ENCODE results near the gene DGKI. TPM values are rescaled to one million over a fixed set of nuclear protein-coding genes. Genes with fewer than 3 reads are reported as not detected.

DGKI gene
- total and polyA plus RNA-seq, 2 of the 13 experiments (the other 11 are each of a cell fraction or from before 2014, with no cell fraction given): 0.09 to 0.17 TPM

GRCh38 chr7:137418841-137419240, 427.9 kb downstream of the DGKI start (continued):
- TF ChIP-seq, protein P1, sequence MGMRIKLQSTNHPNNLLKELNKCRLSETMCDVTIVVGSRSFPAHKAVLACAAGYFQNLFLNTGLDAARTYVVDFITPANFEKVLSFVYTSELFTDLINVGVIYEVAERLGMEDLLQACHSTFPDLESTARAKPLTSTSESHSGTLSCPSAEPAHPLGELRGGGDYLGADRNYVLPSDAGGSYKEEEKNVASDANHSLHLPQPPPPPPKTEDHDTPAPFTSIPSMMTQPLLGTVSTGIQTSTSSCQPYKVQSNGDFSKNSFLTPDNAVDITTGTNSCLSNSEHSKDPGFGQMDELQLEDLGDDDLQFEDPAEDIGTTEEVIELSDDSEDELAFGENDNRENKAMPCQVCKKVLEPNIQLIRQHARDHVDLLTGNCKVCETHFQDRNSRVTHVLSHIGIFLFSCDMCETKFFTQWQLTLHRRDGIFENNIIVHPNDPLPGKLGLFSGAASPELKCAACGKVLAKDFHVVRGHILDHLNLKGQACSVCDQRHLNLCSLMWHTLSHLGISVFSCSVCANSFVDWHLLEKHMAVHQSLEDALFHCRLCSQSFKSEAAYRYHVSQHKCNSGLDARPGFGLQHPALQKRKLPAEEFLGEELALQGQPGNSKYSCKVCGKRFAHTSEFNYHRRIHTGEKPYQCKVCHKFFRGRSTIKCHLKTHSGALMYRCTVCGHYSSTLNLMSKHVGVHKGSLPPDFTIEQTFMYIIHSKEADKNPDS (CRISPR knock-in tag; IDR thresholded peaks at IDR 0.05): no peak
- TF ChIP-seq ZNF615 (CRISPR knock-in tag; IDR thresholded peaks at IDR 0.05; ENCODE audit: borderline replicate concordance): no peak

DNA sequence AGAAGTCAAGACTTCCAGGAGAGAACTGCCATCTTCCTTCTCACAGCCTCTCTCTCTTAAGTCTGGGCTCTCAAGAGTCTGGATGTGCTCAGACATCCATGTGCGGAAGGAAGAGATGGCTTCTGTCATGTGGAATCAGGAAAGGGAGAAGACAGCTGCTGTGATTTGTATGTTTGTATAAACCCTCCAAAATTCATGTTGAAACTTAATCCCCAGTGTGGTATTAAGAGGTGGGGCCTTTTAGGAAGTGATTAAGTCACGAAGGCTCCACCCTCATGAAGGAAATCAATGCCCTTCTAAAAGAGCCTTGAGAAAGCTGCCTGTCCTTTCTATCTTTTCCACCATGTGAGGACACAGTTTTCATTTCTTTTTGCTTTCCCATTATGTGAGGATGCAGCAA, 429.3 kb downstream of the DGKI start:
- no peak for ATAC-seq
- intact Hi-C loops (cut with micrococcal nuclease; ENCODE audit: unreplicated experiment): no loop called here
- 20% methylated on average over 2 of the region's 2 CpGs for WGBS (ENCODE audit: low lambda C conversion rate)
- TF ChIP-seq, protein P2, sequence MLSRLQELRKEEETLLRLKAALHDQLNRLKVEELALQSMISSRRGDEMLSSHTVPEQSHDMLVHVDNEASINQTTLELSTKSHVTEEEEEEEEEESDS (CRISPR knock-in tag; IDR thresholded peaks at IDR 0.05; ENCODE audit: borderline replicate concordance): no peak
- no peak for TF ChIP-seq KLF9 (CRISPR knock-in tag; IDR thresholded peaks at IDR 0.05; ENCODE audit: low read depth)
- TF ChIP-seq PAF1 (CRISPR knock-in tag; IDR thresholded peaks at IDR 0.05): no peak
- no peak for TF ChIP-seq NCOR1 (IDR thresholded peaks at IDR 0.05; ENCODE audit: borderline replicate concordance, low read length)
- TF ChIP-seq, protein P3, sequence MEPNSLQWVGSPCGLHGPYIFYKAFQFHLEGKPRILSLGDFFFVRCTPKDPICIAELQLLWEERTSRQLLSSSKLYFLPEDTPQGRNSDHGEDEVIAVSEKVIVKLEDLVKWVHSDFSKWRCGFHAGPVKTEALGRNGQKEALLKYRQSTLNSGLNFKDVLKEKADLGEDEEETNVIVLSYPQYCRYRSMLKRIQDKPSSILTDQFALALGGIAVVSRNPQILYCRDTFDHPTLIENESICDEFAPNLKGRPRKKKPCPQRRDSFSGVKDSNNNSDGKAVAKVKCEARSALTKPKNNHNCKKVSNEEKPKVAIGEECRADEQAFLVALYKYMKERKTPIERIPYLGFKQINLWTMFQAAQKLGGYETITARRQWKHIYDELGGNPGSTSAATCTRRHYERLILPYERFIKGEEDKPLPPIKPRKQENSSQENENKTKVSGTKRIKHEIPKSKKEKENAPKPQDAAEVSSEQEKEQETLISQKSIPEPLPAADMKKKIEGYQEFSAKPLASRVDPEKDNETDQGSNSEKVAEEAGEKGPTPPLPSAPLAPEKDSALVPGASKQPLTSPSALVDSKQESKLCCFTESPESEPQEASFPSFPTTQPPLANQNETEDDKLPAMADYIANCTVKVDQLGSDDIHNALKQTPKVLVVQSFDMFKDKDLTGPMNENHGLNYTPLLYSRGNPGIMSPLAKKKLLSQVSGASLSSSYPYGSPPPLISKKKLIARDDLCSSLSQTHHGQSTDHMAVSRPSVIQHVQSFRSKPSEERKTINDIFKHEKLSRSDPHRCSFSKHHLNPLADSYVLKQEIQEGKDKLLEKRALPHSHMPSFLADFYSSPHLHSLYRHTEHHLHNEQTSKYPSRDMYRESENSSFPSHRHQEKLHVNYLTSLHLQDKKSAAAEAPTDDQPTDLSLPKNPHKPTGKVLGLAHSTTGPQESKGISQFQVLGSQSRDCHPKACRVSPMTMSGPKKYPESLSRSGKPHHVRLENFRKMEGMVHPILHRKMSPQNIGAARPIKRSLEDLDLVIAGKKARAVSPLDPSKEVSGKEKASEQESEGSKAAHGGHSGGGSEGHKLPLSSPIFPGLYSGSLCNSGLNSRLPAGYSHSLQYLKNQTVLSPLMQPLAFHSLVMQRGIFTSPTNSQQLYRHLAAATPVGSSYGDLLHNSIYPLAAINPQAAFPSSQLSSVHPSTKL (CRISPR knock-in tag; IDR thresholded peaks at IDR 0.05): no peak
- no peak for TF ChIP-seq DPF2 (CRISPR knock-in tag; IDR thresholded peaks at IDR 0.05; ENCODE audit: borderline replicate concordance, low read depth)
- TF ChIP-seq ZFP82 (CRISPR knock-in tag; IDR thresholded peaks at IDR 0.05; ENCODE audit: borderline replicate concordance): no peak
- no peak for TF ChIP-seq SIN3B (IDR thresholded peaks at IDR 0.05; ENCODE audit: low read length)
- TF ChIP-seq ZNF292 (CRISPR knock-in tag; IDR thresholded peaks at IDR 0.05; ENCODE audit: borderline replicate concordance, low read depth): no peak
- TF ChIP-seq NR1H2 (CRISPR knock-in tag; IDR thresholded peaks at IDR 0.05; ENCODE audit: borderline replicate concordance, low read depth): no peak
- TF ChIP-seq NR2F1 (CRISPR knock-in tag; IDR thresholded peaks at IDR 0.05): no peak
- TF ChIP-seq SP1 (IDR thresholded peaks at IDR 0.05): no peak
- TF ChIP-seq SP1 (CRISPR knock-in tag; IDR thresholded peaks at IDR 0.05): no peak
- no peak for TF ChIP-seq ZNF232 (CRISPR knock-in tag; IDR thresholded peaks at IDR 0.05; ENCODE audit: borderline replicate concordance)
- no peak for TF ChIP-seq FOXC1 (CRISPR knock-in tag; IDR thresholded peaks at IDR 0.05; ENCODE audit: borderline replicate concordance)
- TF ChIP-seq HDAC1 (CRISPR knock-in tag; IDR thresholded peaks at IDR 0.05): no peak
- TF ChIP-seq TBP (CRISPR knock-in tag; IDR thresholded peaks at IDR 0.05): no peak

More for the DNA sequence above, 429.3 kb downstream of the DGKI start:
- ChIA-PET CTCF (ENCODE audit: low intra/inter-chr PET ratio, low total read pairs) (no interaction called here), POLR2A (no interaction called here)
- no peak for DNase-seq (ENCODE audit: low spot score)
- Histone ChIP-seq H3K27me3 (ENCODE audit: control insufficient read depth in 1 of 2, insufficient read depth in 2 of 2, low read length in 2 of 2) (no peaks in the 10 kb centered on the region), H3K36me3 (replicated peaks in 1 of 2; ENCODE audit: control insufficient read depth in 1 of 2, insufficient read depth in 2 of 2, low read length in 2 of 2) (no peaks in the 10 kb centered on the region), H3K27ac (ENCODE audit: extremely low read length, insufficient read depth, low read length) (no peak overlapping the region), H4K20me1 (ENCODE audit: insufficient read depth, low read length) (no peaks in the 10 kb centered on the region), H2AFZ (ENCODE audit: low read length) (no peak overlapping the region), H3K79me2 (ENCODE audit: insufficient read depth, low read length) (no peaks in the 10 kb centered on the region), H3K9ac (ENCODE audit: insufficient read depth, low read depth, low read length) (no peak overlapping the region), H3K9me3 (ENCODE audit: low read length) (no peaks in the 10 kb centered on the region), H3K4me1 (ENCODE audit: insufficient read depth, low read length) (no peaks in the 10 kb centered on the region), H3K4me2 (ENCODE audit: low read depth, low read length) (no peak overlapping the region), H3K4me3 (replicated peaks in 1 of 3; ENCODE audit: insufficient read depth in 1 of 3, low read depth in 2 of 3, low read length in 3 of 3) (no peak overlapping the region)
- FAIRE-seq: no peak
- no TSS peak for BruUV-seq (replicated peaks)
- in situ Hi-C loops (cut with HindIII; ENCODE audit: extremely low pct_ligation_motif_present, low pct_unique_long_range_greater_than_20kb): no loop called here
